ENCODE measurements around the gene ITPKB.
"Not testable (repeated sequence)": the region's sequence is repeated elsewhere in the genome, so short reads cannot be mapped to it uniquely, and the experiment has no call there.

The ITPKB gene

GRCh38 chr1:226754793-226755533 lies 15.9 kb upstream of the ITPKB start:
- DNase-seq, result no peak

GRCh38 chr1:226754097-226754496 lies 15.0 kb upstream of the ITPKB start:
- no peak for DNase-seq

- no peak for DNase-seq
Observed at GRCh38 chr1:226751703-226752102, 12.6 kb upstream of the ITPKB start.

- no peak for DNase-seq
Observed at GRCh38 chr1:226751214-226751613, 12.1 kb upstream of the ITPKB start.

- no peak for DNase-seq
Observed at GRCh38 chr1:226749467-226749866, 10.4 kb upstream of the ITPKB start.

- DNase-seq, result no peak
Observed at GRCh38 chr1:226748306-226748705, 9.2 kb upstream of the ITPKB start.

GRCh38 chr1:226747519-226748263 lies 8.6 kb upstream of the ITPKB start:
- not testable (repeated sequence) for DNase-seq

- DNase-seq, result no peak
Observed at GRCh38 chr1:226743259-226743658, 4.2 kb upstream of the ITPKB start.

GRCh38 chr1:226741009-226741408 lies 1.9 kb upstream of the ITPKB start:
- DNase-seq, result no peak

- no peak for DNase-seq
Observed at GRCh38 chr1:226739696-226740065, 599 bp upstream of the ITPKB start.

- no peak for DNase-seq
Observed at GRCh38 chr1:226738421-226738994, 574 bp downstream of the ITPKB start.

GRCh38 chr1:226737819-226738420 lies 1.2 kb downstream of the ITPKB start:
- DNase-seq, result peak; percentile 25

GRCh38 chr1:226736908-226737818 lies 1.9 kb downstream of the ITPKB start:
- DNase-seq, result no peak

- DNase-seq, result no peak
Observed at GRCh38 chr1:226736001-226736907, 2.8 kb downstream of the ITPKB start.

GRCh38 chr1:226735576-226735975 lies 3.5 kb downstream of the ITPKB start:
- DNase-seq, result no peak

- DNase-seq, result no peak
Observed at GRCh38 chr1:226734611-226735153, 4.4 kb downstream of the ITPKB start.

- no peak for DNase-seq
Observed at GRCh38 chr1:226733876-226734275, 5.2 kb downstream of the ITPKB start.

GRCh38 chr1:226733304-226733703 lies 5.8 kb downstream of the ITPKB start:
- DNase-seq, result peak; percentile 33

GRCh38 chr1:226732856-226733291 lies 6.2 kb downstream of the ITPKB start:
- no peak for DNase-seq

- no peak for DNase-seq
Observed at GRCh38 chr1:226731257-226731893, 7.7 kb downstream of the ITPKB start.

- DNase-seq, result no peak
Observed at GRCh38 chr1:226730836-226731235, 8.2 kb downstream of the ITPKB start.

Measured in kidney glomerular epithelial cell (primary cell).